Inferior parietal cortex (tissue), 1 donor: ENCODE results near the gene HTR3D.
"Not testable (repeated sequence)": the region's sequence is repeated elsewhere in the genome, so short reads cannot be mapped to it uniquely, and the experiment has no call there.

Experiments used
- DNase-seq: peaks from one replicate; pipeline ENCODE4 v3.0.0-alpha.2; 2016; ENCODE audit errors: extremely low spot score

HTR3D gene

GRCh38 chr3:184067573-184068055 is 36.1 kb downstream of the HTR3D start:
- DNase-seq: no peak

- no peak for DNase-seq
Measured at GRCh38 chr3:184068344-184068743, 36.8 kb downstream of the HTR3D start.

GRCh38 chr3:184071142-184071541 is 39.6 kb downstream of the HTR3D start:
- not testable (repeated sequence) for DNase-seq

GRCh38 chr3:184073621-184074020 is 42.1 kb downstream of the HTR3D start:
- DNase-seq: no peak

- DNase-seq: no peak
Measured at GRCh38 chr3:184075901-184076300, 44.4 kb downstream of the HTR3D start.

- DNase-seq: no peak
Measured at GRCh38 chr3:184077881-184078280, 46.3 kb downstream of the HTR3D start.

GRCh38 chr3:184078851-184079250 is 47.3 kb downstream of the HTR3D start:
- DNase-seq: no peak

- DNase-seq: no peak
Measured at GRCh38 chr3:184081116-184081830, 49.7 kb downstream of the HTR3D start.

- no peak for DNase-seq
Measured at GRCh38 chr3:184082034-184082433, 50.5 kb downstream of the HTR3D start.

- no peak for DNase-seq
Measured at GRCh38 chr3:184082465-184082864, 50.9 kb downstream of the HTR3D start.

- no peak for DNase-seq
Measured at GRCh38 chr3:184085389-184085852, 53.9 kb downstream of the HTR3D start.
